ENCODE results near the gene RAET1G.

DNA sequence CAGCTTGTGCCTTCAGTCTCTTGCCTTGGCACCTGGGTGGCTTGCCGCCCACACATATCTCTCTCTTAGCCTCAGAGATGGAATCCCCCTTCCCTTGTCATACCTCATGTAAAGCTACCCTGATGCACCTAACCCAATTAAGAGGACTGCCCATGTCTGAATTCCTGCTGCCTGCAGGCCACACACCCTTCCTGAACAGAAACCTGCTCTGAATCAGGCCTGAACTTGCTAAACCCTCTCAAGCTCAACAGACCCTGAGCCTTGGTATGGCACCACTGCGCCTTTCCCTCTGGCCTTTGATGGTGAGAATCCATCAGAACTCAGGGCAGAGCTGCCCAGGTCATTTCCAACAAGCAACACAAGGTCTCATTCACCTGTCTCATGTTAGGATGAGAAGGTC, 5.2 kb downstream of the RAET1G start:
- TF ChIP-seq SALL2 (CRISPR knock-in tag; IDR thresholded peaks at IDR 0.05), result no peak
- no peak for TF ChIP-seq CTCF (CRISPR knock-in tag; IDR thresholded peaks at IDR 0.05)
- no peak for TF ChIP-seq YY1 (IDR thresholded peaks at IDR 0.05; ENCODE audit: insufficient read depth, insufficient replicate concordance, low read depth, low read length)
- TF ChIP-seq SUZ12 (IDR thresholded peaks at IDR 0.05; ENCODE audit: low read depth, low read length), result no peak
- TF ChIP-seq, protein P1, sequence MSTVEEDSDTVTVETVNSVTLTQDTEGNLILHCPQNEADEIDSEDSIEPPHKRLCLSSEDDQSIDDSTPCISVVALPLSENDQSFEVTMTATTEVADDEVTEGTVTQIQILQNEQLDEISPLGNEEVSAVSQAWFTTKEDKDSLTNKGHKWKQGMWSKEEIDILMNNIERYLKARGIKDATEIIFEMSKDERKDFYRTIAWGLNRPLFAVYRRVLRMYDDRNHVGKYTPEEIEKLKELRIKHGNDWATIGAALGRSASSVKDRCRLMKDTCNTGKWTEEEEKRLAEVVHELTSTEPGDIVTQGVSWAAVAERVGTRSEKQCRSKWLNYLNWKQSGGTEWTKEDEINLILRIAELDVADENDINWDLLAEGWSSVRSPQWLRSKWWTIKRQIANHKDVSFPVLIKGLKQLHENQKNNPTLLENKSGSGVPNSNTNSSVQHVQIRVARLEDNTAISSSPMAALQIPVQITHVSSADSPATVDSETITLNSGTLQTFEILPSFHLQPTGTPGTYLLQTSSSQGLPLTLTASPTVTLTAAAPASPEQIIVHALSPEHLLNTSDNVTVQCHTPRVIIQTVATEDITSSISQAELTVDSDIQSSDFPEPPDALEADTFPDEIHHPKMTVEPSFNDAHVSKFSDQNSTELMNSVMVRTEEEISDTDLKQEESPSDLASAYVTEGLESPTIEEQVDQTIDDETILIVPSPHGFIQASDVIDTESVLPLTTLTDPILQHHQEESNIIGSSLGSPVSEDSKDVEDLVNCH (CRISPR knock-in tag; IDR thresholded peaks at IDR 0.05), result no peak
- no peak for TF ChIP-seq PLRG1 (conservative IDR thresholded peaks at IDR 0.05)
- TF ChIP-seq ZZZ3 (CRISPR knock-in tag; IDR thresholded peaks at IDR 0.05; ENCODE audit: borderline replicate concordance), result no peak
- no peak for TF ChIP-seq USF2 (IDR thresholded peaks at IDR 0.05; ENCODE audit: low read depth, low read length)
- TF ChIP-seq USF2 (CRISPR knock-in tag; IDR thresholded peaks at IDR 0.05; ENCODE audit: borderline replicate concordance), result no peak
- no peak for TF ChIP-seq BHLHE40 (IDR thresholded peaks at IDR 0.05; ENCODE audit: low read length)
- no peak for TF ChIP-seq MEIS1 (CRISPR knock-in tag; IDR thresholded peaks at IDR 0.05; ENCODE audit: borderline replicate concordance)
- TF ChIP-seq, protein P2, sequence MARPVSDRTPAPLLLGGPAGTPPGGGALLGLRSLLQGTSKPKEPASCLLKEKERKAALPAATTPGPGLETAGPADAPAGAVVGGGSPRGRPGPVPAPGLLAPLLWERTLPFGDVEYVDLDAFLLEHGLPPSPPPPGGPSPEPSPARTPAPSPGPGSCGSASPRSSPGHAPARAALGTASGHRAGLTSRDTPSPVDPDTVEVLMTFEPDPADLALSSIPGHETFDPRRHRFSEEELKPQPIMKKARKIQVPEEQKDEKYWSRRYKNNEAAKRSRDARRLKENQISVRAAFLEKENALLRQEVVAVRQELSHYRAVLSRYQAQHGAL (CRISPR knock-in tag; IDR thresholded peaks at IDR 0.05; ENCODE audit: not compliant biosample characterization), result no peak
- no peak for TF ChIP-seq ARID2 (CRISPR knock-in tag; IDR thresholded peaks at IDR 0.05; ENCODE audit: borderline replicate concordance)
